GM12874 (cell line): ENCODE data around the gene GNLY.

Experiments
- TF ChIP-seq, protein P1 (sequence below): IDR thresholded peaks from 2 replicates; pipeline ENCODE4 v1.5.1; 2011; ENCODE audit warnings: low read depth, mild to moderate bottlenecking, control low read depth, low read length, moderate library complexity; ENCODE audit not compliant: insufficient read depth

Gene GNLY

DNA sequence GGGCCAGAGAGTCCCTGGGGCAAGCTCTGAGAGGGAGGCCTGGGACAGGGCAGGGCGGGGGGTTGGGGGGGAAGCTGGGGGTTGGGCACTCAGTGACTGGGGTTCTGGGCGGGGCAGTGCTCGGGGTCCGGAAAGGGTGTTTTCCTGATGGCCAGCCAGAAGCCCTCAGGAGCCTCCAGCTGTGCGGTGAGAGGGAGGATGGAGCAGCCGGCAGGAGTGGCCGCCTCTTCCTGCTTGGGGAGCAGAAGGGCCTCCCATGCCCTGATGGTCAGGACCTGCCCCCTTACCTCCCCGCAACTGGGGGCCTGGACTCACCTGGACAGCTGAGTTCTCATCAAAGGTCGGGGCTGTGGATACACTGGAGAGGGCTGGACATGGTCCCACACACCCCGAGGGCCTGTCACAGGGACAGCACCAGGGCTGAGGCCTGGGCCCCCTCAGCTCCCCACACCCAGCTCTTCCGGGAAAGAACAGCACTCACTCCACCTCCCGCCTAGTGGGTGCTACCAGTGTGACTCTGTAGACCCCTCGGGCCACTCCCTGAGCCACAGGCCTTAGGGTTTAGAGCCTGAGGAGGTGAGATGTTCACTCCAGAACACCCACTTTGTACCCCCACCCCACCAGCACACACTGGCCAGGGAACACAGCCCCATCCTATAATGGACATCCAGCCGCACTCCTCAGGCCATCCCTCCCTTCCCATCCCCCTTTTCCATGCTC lies 32.9 kb upstream of the GNLY start:
- TF ChIP-seq, protein P1, sequence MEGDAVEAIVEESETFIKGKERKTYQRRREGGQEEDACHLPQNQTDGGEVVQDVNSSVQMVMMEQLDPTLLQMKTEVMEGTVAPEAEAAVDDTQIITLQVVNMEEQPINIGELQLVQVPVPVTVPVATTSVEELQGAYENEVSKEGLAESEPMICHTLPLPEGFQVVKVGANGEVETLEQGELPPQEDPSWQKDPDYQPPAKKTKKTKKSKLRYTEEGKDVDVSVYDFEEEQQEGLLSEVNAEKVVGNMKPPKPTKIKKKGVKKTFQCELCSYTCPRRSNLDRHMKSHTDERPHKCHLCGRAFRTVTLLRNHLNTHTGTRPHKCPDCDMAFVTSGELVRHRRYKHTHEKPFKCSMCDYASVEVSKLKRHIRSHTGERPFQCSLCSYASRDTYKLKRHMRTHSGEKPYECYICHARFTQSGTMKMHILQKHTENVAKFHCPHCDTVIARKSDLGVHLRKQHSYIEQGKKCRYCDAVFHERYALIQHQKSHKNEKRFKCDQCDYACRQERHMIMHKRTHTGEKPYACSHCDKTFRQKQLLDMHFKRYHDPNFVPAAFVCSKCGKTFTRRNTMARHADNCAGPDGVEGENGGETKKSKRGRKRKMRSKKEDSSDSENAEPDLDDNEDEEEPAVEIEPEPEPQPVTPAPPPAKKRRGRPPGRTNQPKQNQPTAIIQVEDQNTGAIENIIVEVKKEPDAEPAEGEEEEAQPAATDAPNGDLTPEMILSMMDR = no peak

DNA sequence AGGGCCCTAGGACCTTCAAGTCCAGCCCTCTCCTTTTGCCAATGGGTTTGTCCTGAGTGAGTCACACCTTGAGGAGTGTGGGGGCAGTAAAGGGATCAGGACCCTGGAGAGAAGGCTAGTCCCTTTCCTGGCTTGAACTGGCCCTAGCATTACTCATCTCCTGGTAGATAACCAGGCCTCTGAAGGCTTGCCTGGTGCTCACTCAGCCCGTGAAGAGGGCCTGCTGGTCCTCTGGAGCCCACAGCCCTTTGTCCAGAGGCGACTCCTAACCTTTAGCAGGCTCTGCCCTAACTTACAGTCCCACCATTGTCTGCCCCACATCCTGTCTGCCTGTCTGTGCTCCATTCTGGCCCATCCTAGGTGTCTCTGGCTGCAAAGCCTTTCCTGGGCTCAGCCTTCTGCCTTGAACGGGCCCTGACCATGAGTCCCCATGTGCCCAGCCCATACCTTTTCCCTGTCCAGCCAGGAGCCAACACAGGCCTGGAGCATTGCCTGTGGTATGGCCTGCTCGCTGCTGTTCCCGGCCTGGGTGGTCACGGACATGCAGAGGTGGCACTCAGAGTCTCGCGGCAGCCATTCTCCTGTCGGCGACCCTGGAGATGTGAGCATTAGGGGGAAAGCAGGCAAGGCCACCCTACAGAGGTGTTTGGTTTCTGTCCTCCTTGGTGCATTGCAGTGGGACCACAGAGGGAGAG lies 31.1 kb upstream of the GNLY start:
- TF ChIP-seq, protein P1 = no peak

DNA sequence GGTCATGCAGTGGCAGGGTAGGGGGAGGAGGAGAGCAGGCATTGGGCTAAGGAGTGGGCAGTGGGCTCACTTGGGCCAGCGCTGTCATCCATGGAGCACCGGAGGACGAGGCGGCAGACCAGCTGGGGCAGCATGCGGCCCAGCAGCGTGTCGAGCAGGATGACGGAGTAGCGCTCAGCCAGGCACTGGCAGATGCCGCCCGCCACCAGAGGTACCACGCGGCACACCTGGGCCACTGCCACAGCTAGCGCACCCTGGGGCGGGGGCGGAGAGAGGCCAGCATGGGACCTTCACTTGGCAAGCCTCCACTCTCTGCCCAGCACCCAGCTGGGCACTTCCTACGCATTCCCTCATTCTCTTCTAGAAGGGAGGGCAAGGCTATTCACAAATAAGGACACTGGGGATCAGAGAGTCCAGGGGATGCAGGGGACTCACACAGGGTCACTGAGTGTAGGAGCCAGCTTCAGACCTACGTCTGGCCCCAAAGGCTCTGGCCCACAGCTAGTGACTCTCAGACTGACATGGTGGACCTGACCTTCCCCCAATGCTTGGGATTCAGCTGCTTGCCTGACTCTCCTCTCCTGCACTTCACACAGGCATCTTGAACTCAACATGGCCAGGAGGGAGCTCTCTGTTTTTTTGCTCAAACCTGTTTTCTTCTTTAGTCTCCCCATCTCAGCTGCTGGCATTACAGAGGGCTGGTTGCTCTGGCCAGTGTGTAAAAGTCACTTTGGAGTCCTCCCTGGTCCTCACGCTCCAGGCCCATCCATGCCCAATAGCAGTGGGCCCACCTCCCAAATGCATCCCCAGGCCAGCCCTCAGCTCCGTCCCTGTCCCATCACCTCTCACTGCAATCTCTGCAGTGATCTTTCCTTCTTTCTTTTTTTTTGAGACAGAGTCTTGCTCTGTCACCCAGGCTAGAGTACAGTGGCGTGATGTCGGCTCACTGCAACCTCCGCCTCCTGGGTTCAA lies 30.3 kb upstream of the GNLY start:
- TF ChIP-seq, protein P1 = no peak

GRCh38 chr2:85665264-85665937 lies 28.8 kb upstream of the GNLY start:
- TF ChIP-seq, protein P1 = no peak

GRCh38 chr2:85666016-85666415 lies 28.1 kb upstream of the GNLY start:
- TF ChIP-seq, protein P1 = no peak

GRCh38 chr2:85666435-85667316 lies 27.5 kb upstream of the GNLY start:
- TF ChIP-seq, protein P1 = no peak
